ENCODE data around the gene GAGE1.
"Not testable (repeated sequence)": the region's sequence is repeated elsewhere in the genome, so short reads cannot be mapped to it uniquely, and the experiment has no call there.

The GAGE1 gene

GRCh38 chrX:49598720-49599119 lies at the start of gene GAGE1:
Gene GAGE1, plus strand, starts transcription at chrX:49599020. Its CDS starts 1,155 bp downstream, at chrX:49600175.
- not testable (repeated sequence) for DNase-seq (ENCODE audit: low read depth)

- DNase-seq (ENCODE audit: low read depth): not testable (repeated sequence)
Observed at GRCh38 chrX:49550989-49551388, 47.8 kb upstream of the GAGE1 start, which contains the start of gene GAGE12E. Gene GAGE12E, plus strand, starts transcription at chrX:49551289. Its CDS starts 1,155 bp downstream, at chrX:49552444.

GRCh38 chrX:49560542-49560941 lies 38.3 kb upstream of the GAGE1 start, which contains the start of gene GAGE12F:
Gene GAGE12F, plus strand, starts transcription at chrX:49560842. Its CDS starts 1,155 bp downstream, at chrX:49561997.
- DNase-seq (ENCODE audit: low read depth): not testable (repeated sequence)

- not testable (repeated sequence) for DNase-seq (ENCODE audit: low read depth)
Observed at GRCh38 chrX:49568728-49569127, 30.1 kb upstream of the GAGE1 start.

- not testable (repeated sequence) for DNase-seq (ENCODE audit: low read depth)
Observed at GRCh38 chrX:49569152-49569551, 29.7 kb upstream of the GAGE1 start.

- DNase-seq (ENCODE audit: low read depth): not testable (repeated sequence)
Observed at GRCh38 chrX:49570100-49570499, 28.7 kb upstream of the GAGE1 start, which contains the start of gene GAGE12G. Gene GAGE12G, plus strand, starts transcription at chrX:49570400. Its CDS starts 1,155 bp downstream, at chrX:49571555.

- not testable (repeated sequence) for DNase-seq (ENCODE audit: low read depth)
Observed at GRCh38 chrX:49579649-49580048, 19.2 kb upstream of the GAGE1 start, which contains the start of gene GAGE12H. Gene GAGE12H, plus strand, starts transcription at chrX:49579949. Its CDS starts 1,155 bp downstream, at chrX:49581104.

- DNase-seq (ENCODE audit: low read depth): not testable (repeated sequence)
Observed at GRCh38 chrX:49589196-49589595, 9.6 kb upstream of the GAGE1 start, which contains the start of gene GAGE2A. Gene GAGE2A, plus strand, starts transcription at chrX:49589496. Its CDS starts 1,155 bp downstream, at chrX:49590651.

- not testable (repeated sequence) for DNase-seq (ENCODE audit: low read depth)
Observed at GRCh38 chrX:49589769-49590478, 8.9 kb upstream of the GAGE1 start.

- DNase-seq (ENCODE audit: low read depth): not testable (repeated sequence)
Observed at GRCh38 chrX:49590488-49590887, 8.3 kb upstream of the GAGE1 start.

GRCh38 chrX:49610718-49611310 lies 12.0 kb downstream of the GAGE1 start:
- no peak for DNase-seq (ENCODE audit: low read depth)

- no peak for DNase-seq (ENCODE audit: low read depth)
Observed at GRCh38 chrX:49618574-49618973, 19.8 kb downstream of the GAGE1 start.

GRCh38 chrX:49627086-49627777 lies 28.4 kb downstream of the GAGE1 start:
- no peak for DNase-seq (ENCODE audit: low read depth)

- DNase-seq (ENCODE audit: low read depth): no peak
Observed at GRCh38 chrX:49644991-49645637, 46.3 kb downstream of the GAGE1 start.

GRCh38 chrX:49656533-49656932 lies 57.7 kb downstream of the GAGE1 start:
- DNase-seq (ENCODE audit: low read depth): no peak
